Adrenal gland (tissue), 5 donors: Measurements from ENCODE around the gene IKZF3.

Experiments used
- POLR2A ChIP-seq, 2 donors: fragments of 450-650 bp; IDR thresholded peaks; one replicate each; pipeline ENCODE4 v1.6.1; 2017; ENCODE audit warnings: antibody characterized with exemption in 2 of 2, mild to moderate bottlenecking in 2 of 2, moderate library complexity in 1 of 2
- TF ChIP-seq, protein P1 (sequence below), 6 experiments: fragments of 450-650 bp in 4 of 6; fragments of 200-600 bp in 2 of 6; sonication (generic) in 1 of 6; IDR thresholded peaks; 1 replicate in 5 of 6; 2 replicates in 1 of 6; pipeline versions ENCODE4 v1.5.1 to v1.8.0; 2016 to 2021; ENCODE audit warnings: antibody characterized with exemption in 6 of 6, mild to moderate bottlenecking in 2 of 6, moderate library complexity in 1 of 6
- donor health status: DM: no; HTN: no; CAD: no.

DNA sequence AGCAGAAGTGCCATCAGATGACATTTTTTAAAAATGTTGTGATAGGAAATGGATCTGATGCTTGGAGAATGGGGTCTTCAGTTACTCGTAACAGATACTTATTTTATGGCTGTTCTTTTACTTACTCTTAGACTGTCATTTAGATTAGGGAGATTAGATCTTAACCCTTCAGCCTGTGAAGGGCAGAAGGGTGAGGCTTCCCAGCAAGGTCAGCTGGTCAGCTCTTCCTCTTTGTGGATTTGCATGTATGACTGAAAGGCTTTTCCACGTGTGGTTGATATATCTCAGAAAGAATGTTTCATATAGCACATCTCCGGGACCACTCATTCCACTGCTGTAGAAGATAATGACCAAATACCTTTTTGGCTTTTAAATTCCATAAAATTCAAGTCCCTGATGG, 98.9 kb downstream of the IKZF3 start:
- TF ChIP-seq, protein P1, sequence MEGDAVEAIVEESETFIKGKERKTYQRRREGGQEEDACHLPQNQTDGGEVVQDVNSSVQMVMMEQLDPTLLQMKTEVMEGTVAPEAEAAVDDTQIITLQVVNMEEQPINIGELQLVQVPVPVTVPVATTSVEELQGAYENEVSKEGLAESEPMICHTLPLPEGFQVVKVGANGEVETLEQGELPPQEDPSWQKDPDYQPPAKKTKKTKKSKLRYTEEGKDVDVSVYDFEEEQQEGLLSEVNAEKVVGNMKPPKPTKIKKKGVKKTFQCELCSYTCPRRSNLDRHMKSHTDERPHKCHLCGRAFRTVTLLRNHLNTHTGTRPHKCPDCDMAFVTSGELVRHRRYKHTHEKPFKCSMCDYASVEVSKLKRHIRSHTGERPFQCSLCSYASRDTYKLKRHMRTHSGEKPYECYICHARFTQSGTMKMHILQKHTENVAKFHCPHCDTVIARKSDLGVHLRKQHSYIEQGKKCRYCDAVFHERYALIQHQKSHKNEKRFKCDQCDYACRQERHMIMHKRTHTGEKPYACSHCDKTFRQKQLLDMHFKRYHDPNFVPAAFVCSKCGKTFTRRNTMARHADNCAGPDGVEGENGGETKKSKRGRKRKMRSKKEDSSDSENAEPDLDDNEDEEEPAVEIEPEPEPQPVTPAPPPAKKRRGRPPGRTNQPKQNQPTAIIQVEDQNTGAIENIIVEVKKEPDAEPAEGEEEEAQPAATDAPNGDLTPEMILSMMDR (IDR thresholded peaks at IDR 0.05), result no peak
- no peak for TF ChIP-seq POLR2A (IDR thresholded peaks at IDR 0.05)
